HG02943 (cell line): Measurements from ENCODE around the gene ABCB8.

Source experiments
- ATAC-seq: cut with Tn5 transposase; IDR thresholded peaks from one replicate; pipeline ENCODE4 v1.9.1; 2021; ENCODE audit warnings: mild to moderate bottlenecking, low read depth, moderate library complexity; ENCODE audit not compliant: unreplicated experiment

Gene ABCB8

GRCh38 chr7:151028131-151028947, at the start of gene ABCB8:
Gene ABCB8 (plus strand): TSS chr7:151028450. CDS start chr7:151028516, 66 bp downstream.
- peak; percentile 94 for ATAC-seq

- ATAC-seq = no peak
Observed at GRCh38 chr7:150979713-150980390, 48.4 kb upstream of the ABCB8 start.

- ATAC-seq = no peak
Observed at GRCh38 chr7:150980663-150981062, 47.6 kb upstream of the ABCB8 start.

GRCh38 chr7:150981644-150982043, 46.6 kb upstream of the ABCB8 start:
- ATAC-seq = no peak

GRCh38 chr7:150982351-150982750, 45.9 kb upstream of the ABCB8 start:
- no peak for ATAC-seq

- ATAC-seq = no peak
Observed at GRCh38 chr7:150983893-150984368, 44.3 kb upstream of the ABCB8 start.

GRCh38 chr7:150986099-150986512, 42.1 kb upstream of the ABCB8 start:
- ATAC-seq = no peak

- ATAC-seq = no peak
Observed at GRCh38 chr7:150986556-150986955, 41.7 kb upstream of the ABCB8 start.

GRCh38 chr7:150988230-150989226, 39.7 kb upstream of the ABCB8 start:
- no peak for ATAC-seq

GRCh38 chr7:150989456-150989855, 38.8 kb upstream of the ABCB8 start:
- no peak for ATAC-seq

GRCh38 chr7:150990416-150991186, 37.6 kb upstream of the ABCB8 start, which contains the start of gene NOS3:
Gene NOS3 (plus strand): TSS chr7:150991017. CDS start chr7:150993804, 2,787 bp downstream.
- no peak for ATAC-seq

- ATAC-seq = no peak
Observed at GRCh38 chr7:150992051-150992640, 36.1 kb upstream of the ABCB8 start.

GRCh38 chr7:150992833-150993302, 35.4 kb upstream of the ABCB8 start:
- no peak for ATAC-seq

- no peak for ATAC-seq
Observed at GRCh38 chr7:150993511-150993910, 34.7 kb upstream of the ABCB8 start.

- ATAC-seq = no peak
Observed at GRCh38 chr7:150994141-150994837, 34.0 kb upstream of the ABCB8 start.

GRCh38 chr7:150994838-150995510, 33.3 kb upstream of the ABCB8 start:
- ATAC-seq = no peak

GRCh38 chr7:150996376-150997074, 31.7 kb upstream of the ABCB8 start:
- ATAC-seq = no peak
